Measurements from ENCODE around the gene TAS2R40.
"Not testable (repeated sequence)": the region's sequence is repeated elsewhere in the genome, so short reads cannot be mapped to it uniquely, and the experiment has no call there.

The TAS2R40 gene

DNA sequence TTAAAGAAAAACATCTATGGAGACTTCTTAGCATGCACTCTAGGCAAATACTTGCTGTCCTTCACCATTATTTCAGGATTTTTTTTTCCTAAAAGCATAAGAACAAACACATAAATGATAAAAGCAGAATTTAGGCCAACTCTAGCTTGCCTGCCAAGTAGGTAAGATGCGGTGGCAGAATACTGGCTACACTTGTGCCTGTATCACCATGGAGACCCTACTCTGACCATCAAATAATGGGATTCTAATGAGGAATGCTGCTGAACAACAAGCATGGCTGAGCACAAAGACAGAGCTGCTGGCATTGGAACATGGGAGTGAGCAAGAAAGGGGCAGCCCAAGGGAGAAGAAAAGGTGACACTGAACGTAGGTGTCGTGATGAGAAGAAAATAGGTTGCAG lies 18.5 kb upstream of the TAS2R40 start:
- no peaks in the 10 kb centered on the region for H3K9me3 ChIP-seq (ENCODE audit: severe bottlenecking)
- no peak for DNase-seq
- H3K27me3 ChIP-seq (ENCODE audit: insufficient read depth, low read depth, severe bottlenecking) = no peaks in the 10 kb centered on the region
- no peak overlapping the region for H3K27ac ChIP-seq
- no peaks in the 10 kb centered on the region for H3K36me3 ChIP-seq
- TF ChIP-seq, protein P1, sequence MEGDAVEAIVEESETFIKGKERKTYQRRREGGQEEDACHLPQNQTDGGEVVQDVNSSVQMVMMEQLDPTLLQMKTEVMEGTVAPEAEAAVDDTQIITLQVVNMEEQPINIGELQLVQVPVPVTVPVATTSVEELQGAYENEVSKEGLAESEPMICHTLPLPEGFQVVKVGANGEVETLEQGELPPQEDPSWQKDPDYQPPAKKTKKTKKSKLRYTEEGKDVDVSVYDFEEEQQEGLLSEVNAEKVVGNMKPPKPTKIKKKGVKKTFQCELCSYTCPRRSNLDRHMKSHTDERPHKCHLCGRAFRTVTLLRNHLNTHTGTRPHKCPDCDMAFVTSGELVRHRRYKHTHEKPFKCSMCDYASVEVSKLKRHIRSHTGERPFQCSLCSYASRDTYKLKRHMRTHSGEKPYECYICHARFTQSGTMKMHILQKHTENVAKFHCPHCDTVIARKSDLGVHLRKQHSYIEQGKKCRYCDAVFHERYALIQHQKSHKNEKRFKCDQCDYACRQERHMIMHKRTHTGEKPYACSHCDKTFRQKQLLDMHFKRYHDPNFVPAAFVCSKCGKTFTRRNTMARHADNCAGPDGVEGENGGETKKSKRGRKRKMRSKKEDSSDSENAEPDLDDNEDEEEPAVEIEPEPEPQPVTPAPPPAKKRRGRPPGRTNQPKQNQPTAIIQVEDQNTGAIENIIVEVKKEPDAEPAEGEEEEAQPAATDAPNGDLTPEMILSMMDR (IDR thresholded peaks at IDR 0.05; ENCODE audit: low read depth, low read length) = no peak
- H3K4me3 ChIP-seq (ENCODE audit: low read depth, low read length) = no peak overlapping the region

DNA sequence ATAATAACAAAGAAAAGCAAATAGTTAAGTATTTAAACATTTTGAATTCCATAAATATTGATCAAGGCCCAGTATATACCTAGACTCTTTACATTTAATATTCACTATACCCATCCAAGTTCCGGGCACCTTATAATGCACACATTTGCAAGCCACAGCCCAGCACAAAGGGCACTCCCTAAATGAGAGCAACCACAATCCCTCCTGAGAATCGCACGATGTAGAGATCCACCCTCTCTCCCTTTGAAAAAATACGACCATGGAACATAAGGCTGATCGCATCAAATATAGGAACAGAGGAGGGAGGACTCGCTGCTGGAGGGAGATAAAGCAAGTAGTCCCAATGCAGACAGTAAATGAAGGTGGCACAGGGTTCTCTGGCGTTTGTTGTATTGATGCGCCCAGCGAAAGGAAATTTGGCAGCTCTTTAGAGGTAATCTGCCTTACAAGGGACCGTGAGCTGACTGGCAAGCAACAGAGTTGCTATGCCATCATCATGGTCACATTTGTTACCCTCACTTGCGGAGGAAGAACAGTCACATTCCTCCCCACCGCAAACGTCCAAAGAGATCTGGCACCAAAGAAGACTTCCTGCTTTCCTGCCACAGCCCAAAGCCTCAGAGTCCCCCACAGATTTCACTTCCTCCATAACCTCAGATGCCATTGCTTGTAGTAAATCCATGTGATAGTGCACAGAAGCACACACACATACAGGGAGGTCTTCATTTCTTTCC lies 16.1 kb upstream of the TAS2R40 start:
- Histone ChIP-seq H3K27ac (no peak overlapping the region), H3K4me3 (ENCODE audit: low read depth, low read length) (no peak overlapping the region)

DNA sequence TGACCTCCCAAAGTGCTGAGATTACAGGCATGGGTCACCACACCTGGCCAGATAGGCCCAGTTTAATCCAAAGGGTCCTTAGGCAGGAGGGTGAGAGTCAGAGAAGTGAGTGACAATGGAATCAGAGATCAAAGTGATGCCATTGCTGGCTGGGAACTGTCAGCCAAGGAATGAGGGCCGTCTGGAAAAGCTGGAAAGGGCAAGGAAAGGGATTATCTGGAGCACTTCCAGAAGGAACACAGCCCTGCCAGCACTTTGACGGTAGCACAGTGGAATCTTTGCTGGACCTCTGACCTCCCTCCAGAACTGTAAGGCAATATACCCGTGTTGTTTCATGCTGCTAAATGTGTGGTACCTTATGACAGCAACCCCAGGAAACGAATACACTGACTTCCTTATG lies 11.3 kb upstream of the TAS2R40 start:
- H3K9me3 ChIP-seq (ENCODE audit: severe bottlenecking) = no peaks in the 10 kb centered on the region
- H3K4me3 ChIP-seq (ENCODE audit: low read depth, low read length) = no peak overlapping the region
- DNase-seq = no peak
- TF ChIP-seq, protein P1 (IDR thresholded peaks at IDR 0.05; ENCODE audit: low read depth, low read length) = no peak
- no peak overlapping the region for H3K27ac ChIP-seq
- no peaks in the 10 kb centered on the region for H3K36me3 ChIP-seq
- H3K27me3 ChIP-seq (ENCODE audit: insufficient read depth, low read depth, severe bottlenecking) = no peaks in the 10 kb centered on the region

More for the DNA sequence above, 16.1 kb upstream of the TAS2R40 start:
- DNase-seq = no peak
- no peaks in the 10 kb centered on the region for H3K27me3 ChIP-seq (ENCODE audit: insufficient read depth, low read depth, severe bottlenecking)
- H3K9me3 ChIP-seq (ENCODE audit: severe bottlenecking) = no peaks in the 10 kb centered on the region
- TF ChIP-seq, protein P1 (IDR thresholded peaks at IDR 0.05; ENCODE audit: low read depth, low read length) = no peak
- no peaks in the 10 kb centered on the region for H3K36me3 ChIP-seq

DNA sequence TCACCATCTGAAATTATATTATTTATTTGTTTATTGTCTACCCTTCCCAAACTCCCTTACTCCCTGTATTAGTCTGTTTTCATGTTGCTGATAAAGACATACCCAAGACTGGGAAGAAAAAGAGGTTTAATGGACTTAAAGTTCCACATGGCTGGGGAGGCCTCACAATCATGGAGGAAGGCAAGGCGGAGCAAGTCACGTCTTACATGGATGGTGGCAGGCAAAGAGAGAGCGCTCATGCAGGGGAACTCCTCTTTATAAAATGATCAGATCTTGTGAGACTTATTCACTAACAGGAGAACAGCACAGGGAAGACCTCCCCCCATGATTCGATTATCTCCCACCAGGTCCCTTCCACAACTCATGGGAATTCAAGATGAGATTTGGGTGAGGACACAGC lies 8.4 kb upstream of the TAS2R40 start:
- H3K27ac ChIP-seq; DNase-seq; H3K27me3 ChIP-seq (ENCODE audit: insufficient read depth, low read depth, severe bottlenecking); H3K4me3 ChIP-seq (ENCODE audit: low read depth, low read length); H3K36me3 ChIP-seq; H3K9me3 ChIP-seq (ENCODE audit: severe bottlenecking): not testable (repeated sequence)

DNA sequence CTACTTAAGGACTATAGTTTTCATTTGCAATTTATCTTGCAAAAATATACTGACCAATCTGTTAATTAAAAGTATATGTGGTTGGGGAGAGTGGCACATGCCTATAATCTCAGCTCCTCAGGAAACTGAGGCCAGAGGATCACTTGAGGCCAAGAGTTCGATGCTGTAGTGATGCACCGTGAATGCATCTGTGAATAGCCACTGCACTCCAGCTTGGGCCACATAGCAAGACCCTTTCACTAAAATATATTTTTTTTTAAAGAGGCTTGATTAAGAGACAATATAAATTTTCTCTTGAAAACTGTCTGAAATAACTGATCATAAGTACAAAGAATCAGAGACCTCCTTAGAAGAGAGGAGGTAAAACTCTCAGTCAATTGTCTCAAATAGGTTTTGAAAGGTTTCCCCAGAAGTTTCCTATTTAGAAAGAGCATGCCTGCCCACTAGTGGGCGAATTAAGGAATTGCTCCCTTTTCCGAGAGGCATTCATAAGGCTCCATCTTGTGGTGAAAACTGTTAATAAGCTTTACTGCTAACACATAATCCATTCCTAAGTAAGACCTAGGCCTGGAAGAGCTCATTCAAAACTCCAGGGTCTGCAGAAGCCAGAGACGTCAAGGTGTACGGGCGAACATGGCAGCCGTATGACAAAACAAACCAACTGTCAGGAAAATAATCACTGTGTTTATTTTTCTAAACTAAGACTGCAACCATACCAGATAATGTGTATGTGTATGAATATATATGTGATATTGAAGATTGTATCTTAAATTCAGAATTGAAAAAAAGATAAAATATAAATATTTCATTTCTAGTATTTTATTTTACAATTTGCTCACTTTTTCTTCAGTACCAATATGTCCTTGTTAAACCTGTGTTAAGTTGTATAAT lies 6.8 kb upstream of the TAS2R40 start:
- Histone ChIP-seq H3K36me3 (no peaks in the 10 kb centered on the region), H3K27ac (no peak overlapping the region), H3K9me3 (ENCODE audit: severe bottlenecking) (no peaks in the 10 kb centered on the region), H3K4me3 (ENCODE audit: low read depth, low read length) (no peak overlapping the region), H3K27me3 (ENCODE audit: insufficient read depth, low read depth, severe bottlenecking) (no peaks in the 10 kb centered on the region)
- TF ChIP-seq, protein P1 (IDR thresholded peaks at IDR 0.05; ENCODE audit: low read depth, low read length) = peak; percentile 88
- DNase-seq = peak; percentile 58

DNA sequence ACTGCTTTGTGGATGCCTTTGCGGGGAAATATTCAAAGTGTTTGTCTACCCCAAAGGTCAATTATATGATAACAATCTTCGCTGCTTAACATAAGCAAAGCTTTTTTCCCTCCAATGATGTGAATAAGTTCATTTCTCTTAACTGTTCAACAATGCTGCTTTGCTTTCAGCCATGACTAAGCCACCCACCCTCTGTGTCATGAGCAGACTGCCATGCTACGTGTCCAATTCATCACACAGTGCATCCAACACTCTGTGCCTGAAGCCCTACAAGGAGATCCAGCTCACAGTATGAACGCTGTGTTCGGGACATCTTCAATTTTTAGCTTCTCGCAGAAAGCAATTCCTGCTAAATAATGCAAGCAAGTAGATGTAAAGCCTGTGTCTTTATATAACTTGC lies 5.7 kb upstream of the TAS2R40 start:
- TF ChIP-seq, protein P1 (IDR thresholded peaks at IDR 0.05; ENCODE audit: low read depth, low read length) = no peak
- Histone ChIP-seq H3K36me3 (no peaks in the 10 kb centered on the region), H3K4me3 (ENCODE audit: low read depth, low read length) (no peak overlapping the region), H3K27me3 (ENCODE audit: insufficient read depth, low read depth, severe bottlenecking) (no peaks in the 10 kb centered on the region), H3K9me3 (ENCODE audit: severe bottlenecking) (no peaks in the 10 kb centered on the region), H3K27ac (no peak overlapping the region)
- no peak for DNase-seq

Measured in WERI-Rb-1 (cell line).